AG10803 (cell line): ENCODE data around the gene PKP1.

ENCODE experiments used
- DNase-seq: peaks from one replicate; pipeline ENCODE4 v3.0.0; 2010; ENCODE audit warnings: low read depth
- H3K4me3 ChIP-seq: 2 replicates; pipeline ENCODE4 v1.5.1; 2011; ENCODE audit warnings: mild to moderate bottlenecking, low read length, control low read depth
- CTCF ChIP-seq: conservative IDR thresholded peaks from 2 replicates; pipeline ENCODE4 v1.5.1; 2011; ENCODE audit warnings: mild to moderate bottlenecking, low read length, control low read depth, inconsistent platforms

The PKP1 gene

GRCh38 chr1:201305815-201306214 is 22.5 kb downstream of the PKP1 start:
- H3K4me3 ChIP-seq, result no peak overlapping the region
- no peak for DNase-seq
- TF ChIP-seq CTCF, result no peak

- no peak for DNase-seq
- H3K4me3 ChIP-seq, result no peak overlapping the region
- no peak for TF ChIP-seq CTCF
These were observed 23.9 kb downstream of the PKP1 start for GRCh38 chr1:201307231-201307630.

GRCh38 chr1:201307760-201308499 is 24.6 kb downstream of the PKP1 start:
- no peak overlapping the region for H3K4me3 ChIP-seq
- TF ChIP-seq CTCF, result no peak
- no peak for DNase-seq

- DNase-seq, result peak; percentile 49
- no peak overlapping the region for H3K4me3 ChIP-seq
- TF ChIP-seq CTCF, result no peak
These were observed 26.1 kb downstream of the PKP1 start for GRCh38 chr1:201309416-201309815.

- DNase-seq, result no peak
- no peak overlapping the region for H3K4me3 ChIP-seq
- TF ChIP-seq CTCF, result no peak
These were observed 27.1 kb downstream of the PKP1 start for GRCh38 chr1:201310251-201310985.

GRCh38 chr1:201310986-201311355 is 27.7 kb downstream of the PKP1 start:
- no peak overlapping the region for H3K4me3 ChIP-seq
- no peak for TF ChIP-seq CTCF
- peak; percentile 29 for DNase-seq
